Neuronal stem cell (in vitro differentiated cells): Measurements from ENCODE around the gene MAPKAPK5.

Source experiments
- DNase-seq: peaks from one replicate; pipeline ENCODE4 v3.0.0-alpha.2; 2013; ENCODE audit warnings: low spot score
- H2AFZ ChIP-seq: one replicate; pipeline ENCODE4 v1.6.1; 2013; ENCODE audit warnings: mild to moderate bottlenecking, low read length, inconsistent platforms
- H2AK5ac ChIP-seq: 2 replicates; pipeline ENCODE4 v1.6.1; 2013; ENCODE audit warnings: low read depth, mild to moderate bottlenecking, inconsistent platforms, low read length, moderate library complexity, mixed read lengths
- H2BK120ac ChIP-seq: 2 replicates; pipeline ENCODE4 v1.6.1; 2013; ENCODE audit warnings: low read depth, mild to moderate bottlenecking, inconsistent platforms, low read length, moderate library complexity, mixed read lengths
- H2BK12ac ChIP-seq: one replicate; pipeline ENCODE4 v1.6.1; 2013; ENCODE audit warnings: low read length, inconsistent platforms
- H2BK15ac ChIP-seq: 2 replicates; pipeline ENCODE4 v1.6.1; 2013; ENCODE audit warnings: mild to moderate bottlenecking, low read length, inconsistent platforms, mixed read lengths
- H2BK5ac ChIP-seq: one replicate; pipeline ENCODE4 v1.6.1; 2013; ENCODE audit warnings: inconsistent platforms, mild to moderate bottlenecking, low read length, moderate library complexity
- H3K14ac ChIP-seq: one replicate; pipeline ENCODE4 v1.6.1; 2013; ENCODE audit warnings: low read length, inconsistent platforms
- H3K18ac ChIP-seq: 2 replicates; pipeline ENCODE4 v1.6.1; 2013; ENCODE audit warnings: low read length, inconsistent platforms
- H3K23ac ChIP-seq: 2 replicates; pipeline ENCODE4 v1.6.1; 2013; ENCODE audit warnings: low read depth, mild to moderate bottlenecking, mixed read lengths, low read length, inconsistent platforms; ENCODE audit not compliant: poor library complexity
- H3K27ac ChIP-seq: replicated peaks from 3 replicates; pipeline ENCODE4 v1.5.1; 2013; ENCODE audit warnings: low read length, inconsistent platforms
- H3K27me3 ChIP-seq, 3 experiments: 2 replicates each; pipeline ENCODE4 v1.6.1; 2013; ENCODE audit warnings: low read length in 3 of 3, mild to moderate bottlenecking in 2 of 3, inconsistent platforms in 1 of 3, low read depth in 1 of 3, mixed read lengths in 1 of 3, moderate library complexity in 1 of 3; ENCODE audit not compliant: control insufficient read depth in 3 of 3, insufficient read depth in 3 of 3
- H3K36me3 ChIP-seq, 2 donors: replicated peaks in 1 of 2; 2 replicates each; pipeline ENCODE4 v1.6.1; 2013; ENCODE audit warnings: low read length in 2 of 2; ENCODE audit not compliant: control insufficient read depth in 2 of 2, insufficient read depth in 2 of 2
- H3K4ac ChIP-seq: 2 replicates; pipeline ENCODE4 v1.6.1; 2013; ENCODE audit warnings: inconsistent platforms, mild to moderate bottlenecking, low read length, moderate library complexity
- H3K4me1 ChIP-seq, 2 donors: 1 replicate in 1 of 2; 2 replicates in 1 of 2; pipeline ENCODE4 v1.6.1; 2013; ENCODE audit warnings: low read length in 2 of 2, low read depth in 1 of 2; ENCODE audit not compliant: control insufficient read depth in 2 of 2, insufficient read depth in 1 of 2
- H3K4me2 ChIP-seq: one replicate; pipeline ENCODE4 v1.6.1; 2013; ENCODE audit warnings: mild to moderate bottlenecking, low read length, inconsistent platforms; ENCODE audit not compliant: insufficient read depth, poor library complexity, severe bottlenecking
- H3K4me3 ChIP-seq, 2 donors: 2 replicates each; pipeline ENCODE4 v1.5.1; 2013; ENCODE audit warnings: low read length in 2 of 2, mild to moderate bottlenecking in 2 of 2, inconsistent platforms in 1 of 2, moderate library complexity in 1 of 2
- H3K79me1 ChIP-seq: one replicate; pipeline ENCODE4 v1.6.1; 2013; ENCODE audit warnings: low read depth, mild to moderate bottlenecking, inconsistent platforms, low read length, moderate library complexity
- H3K9ac ChIP-seq: one replicate; pipeline ENCODE4 v1.6.1; 2013; ENCODE audit warnings: mild to moderate bottlenecking, low read depth, low read length, inconsistent platforms; ENCODE audit not compliant: poor library complexity
- H3K9me3 ChIP-seq, 2 donors: replicated peaks in 1 of 2; 2 replicates each; pipeline versions ENCODE3 to v1.6.1; 2013; ENCODE audit warnings: low read length in 2 of 2, mild to moderate bottlenecking in 2 of 2, inconsistent platforms in 1 of 2, low read depth in 1 of 2, mixed read lengths in 1 of 2, moderate library complexity in 1 of 2; ENCODE audit not compliant: control insufficient read depth in 2 of 2, insufficient read depth in 1 of 2
- H4K8ac ChIP-seq: one replicate; pipeline ENCODE4 v1.6.1; 2013; ENCODE audit warnings: low read depth, mild to moderate bottlenecking, inconsistent platforms, low read length, moderate library complexity
- H4K91ac ChIP-seq: one replicate; pipeline ENCODE4 v1.6.1; 2013; ENCODE audit warnings: low read length, low read depth, mild to moderate bottlenecking, inconsistent platforms; ENCODE audit not compliant: poor library complexity
- WGBS, 2 donors: extraction: QIAGEN DNeasy Blood & Tissue Kit; methylation state at CpG; one replicate each; pipeline ENCODE4 v1.1.7; 2013; ENCODE audit warnings: missing lambda C conversion rate in 2 of 2, mixed read lengths in 1 of 2; ENCODE audit not compliant: insufficient read length in 2 of 2, insufficient replicate concordance in 1 of 2; ENCODE audit errors: extremely low coverage in 2 of 2; 5-methylcytosine and 5-hydroxymethylcytosine counted together

MAPKAPK5 gene

DNA sequence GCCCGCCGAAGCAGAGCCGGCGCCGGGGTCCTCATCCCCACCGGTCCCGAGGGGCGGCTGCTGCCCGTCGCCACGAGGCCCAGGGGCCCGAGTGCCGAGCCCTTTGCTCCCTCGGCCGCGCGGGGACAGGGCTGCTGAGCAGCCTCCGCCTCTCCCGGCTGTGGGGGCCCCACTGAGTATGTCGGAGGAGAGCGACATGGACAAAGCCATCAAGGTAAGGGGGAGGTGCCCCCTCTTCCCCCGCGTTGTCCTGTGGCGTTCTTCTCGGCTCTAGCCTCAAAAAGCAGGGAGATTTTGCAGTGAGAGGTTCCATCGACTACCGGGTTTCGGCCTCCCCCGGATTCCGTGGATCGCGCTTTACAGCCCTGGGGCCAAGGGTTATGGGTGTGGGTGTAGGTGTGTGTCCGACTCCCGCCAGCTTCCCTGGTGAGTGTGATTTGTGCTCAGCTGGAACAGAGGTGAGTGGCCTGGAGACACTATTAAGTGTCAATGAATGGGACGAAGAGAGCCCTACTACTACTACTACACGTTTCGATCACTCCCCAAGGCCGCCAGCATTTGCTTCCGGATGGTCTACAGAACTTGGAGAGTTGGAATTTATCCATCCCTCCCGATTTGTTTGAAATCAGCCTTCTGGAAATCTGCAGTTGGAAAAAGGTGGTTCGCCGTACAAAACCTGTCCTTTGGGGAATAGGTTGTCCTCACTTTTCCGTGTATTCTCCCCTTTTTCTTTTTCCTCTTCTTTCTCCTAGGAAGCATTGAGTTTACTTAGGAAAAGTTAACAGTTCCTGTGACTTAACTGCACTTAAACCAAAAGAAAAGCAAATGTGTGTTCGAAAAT is 748 bp downstream of the MAPKAPK5 start:
- peaks cover 4 to 7% of the 10 kb centered on the region in 2 donors for H3K4me1 ChIP-seq
- H2BK15ac ChIP-seq, result no peak overlapping the region
- H2BK120ac ChIP-seq, result peak overlapping the region; percentile 47
- H3K4me3 ChIP-seq, result peak overlapping the region; percentile 63 to 93
- H3K9ac ChIP-seq, result peak overlapping the region; percentile 99
- peak overlapping the region; percentile 95 for H2BK5ac ChIP-seq
- H3K4ac ChIP-seq, result peak overlapping the region; percentile 84
- H3K9me3 ChIP-seq, result peaks cover 1 to 3% of the 10 kb centered on the region in 2 donors
- peaks cover 19% of the 10 kb centered on the region for H3K79me1 ChIP-seq
- DNase-seq, result no peak
- no peak overlapping the region for H3K27ac ChIP-seq
- peak overlapping the region; percentile 89 for H3K23ac ChIP-seq
- peak overlapping the region; percentile 92 for H4K91ac ChIP-seq
- H3K27me3 ChIP-seq, result no peaks in the 10 kb centered on the region
- H4K8ac ChIP-seq, result peak overlapping the region; percentile 65
- H2AFZ ChIP-seq, result peak overlapping the region; percentile 97
- peak overlapping the region; percentile 75 for H2AK5ac ChIP-seq
- peaks cover 10 to 51% of the 10 kb centered on the region in 2 donors for H3K36me3 ChIP-seq
- H3K4me2 ChIP-seq, result peak overlapping the region; percentile 97
- no peak overlapping the region for H2BK12ac ChIP-seq
- no CpG with 5 or more reads among the region's 44 CpGs for WGBS, 2 donors
- peak overlapping the region; percentile 38 for H3K14ac ChIP-seq
- peak overlapping the region; percentile 100 for H3K18ac ChIP-seq

- Histone ChIP-seq H3K79me1 (peaks cover 16% of the 10 kb centered on the region), H3K4me3 (no peak overlapping the region), H3K27ac (no peak overlapping the region), H2BK120ac (no peak overlapping the region), H2BK5ac (no peak overlapping the region), H2AK5ac (no peak overlapping the region), H3K9ac (no peak overlapping the region), H3K9me3 (peaks cover 0 to 16% of the 10 kb centered on the region in 2 donors), H4K91ac (no peak overlapping the region), H4K8ac (no peak overlapping the region), H3K18ac (no peak overlapping the region), H3K4me1 (peaks cover 3 to 7% of the 10 kb centered on the region in 2 donors), H3K14ac (no peak overlapping the region), H2AFZ (no peak overlapping the region), H3K36me3 (peaks cover 6 to 63% of the 10 kb centered on the region in 2 donors), H3K23ac (no peak overlapping the region), H3K27me3 (no peaks in the 10 kb centered on the region), H3K4ac (no peak overlapping the region), H3K4me2 (no peak overlapping the region), H2BK12ac (no peak overlapping the region), H2BK15ac (no peak overlapping the region)
- no CpG with 5 or more reads among the region's 2 CpGs for WGBS, 2 donors
- DNase-seq, result no peak
Observed at GRCh38 chr12:111846016-111846415, 4.0 kb downstream of the MAPKAPK5 start.

DNA sequence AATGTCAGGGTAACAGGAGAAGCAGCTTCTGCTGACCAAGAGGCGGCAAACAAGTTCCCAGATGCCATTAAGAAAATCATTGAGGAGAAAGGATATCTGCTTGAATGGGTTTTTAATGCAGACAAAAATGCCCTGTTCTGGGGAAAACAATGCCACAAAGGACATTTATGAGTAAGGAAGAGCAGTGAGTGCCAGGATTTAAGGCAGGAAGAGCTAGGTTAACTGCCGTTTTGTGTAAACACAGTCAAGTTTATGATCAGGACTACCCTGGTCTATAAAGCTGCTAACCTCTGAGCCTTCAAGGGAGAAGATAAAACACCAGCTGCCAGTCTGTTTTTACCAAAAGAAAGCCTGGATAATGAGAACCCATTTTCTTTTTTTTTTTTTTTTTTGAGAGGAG is 8.5 kb downstream of the MAPKAPK5 start:
- Histone ChIP-seq H3K36me3 (peaks cover 8 to 72% of the 10 kb centered on the region in 2 donors), H3K79me1 (peaks cover 11% of the 10 kb centered on the region), H2BK120ac (no peak overlapping the region), H2AFZ (no peak overlapping the region), H2BK12ac (no peak overlapping the region), H3K9ac (no peak overlapping the region), H4K91ac (no peak overlapping the region), H3K18ac (no peak overlapping the region), H3K27ac (no peak overlapping the region), H3K9me3 (peaks cover 0 to 16% of the 10 kb centered on the region in 2 donors), H3K4me3 (no peak overlapping the region), H3K27me3 (no peaks in the 10 kb centered on the region), H2AK5ac (no peak overlapping the region), H3K14ac (no peak overlapping the region), H3K23ac (no peak overlapping the region), H4K8ac (no peak overlapping the region), H2BK15ac (no peak overlapping the region), H3K4me2 (no peak overlapping the region), H2BK5ac (no peak overlapping the region), H3K4me1 (no peaks in the 10 kb centered on the region), H3K4ac (no peak overlapping the region)
- no peak for DNase-seq
- no CpG with 5 or more reads among the region's 2 CpGs for WGBS, 2 donors

- no peak for DNase-seq
- no CpG with 5 or more reads among the region's 2 CpGs for WGBS, 2 donors
- peaks cover 1 to 16% of the 10 kb centered on the region in 2 donors for H3K9me3 ChIP-seq
- no peak overlapping the region for H3K23ac ChIP-seq
- H3K4me1 ChIP-seq, result no peaks in the 10 kb centered on the region
- H3K27ac ChIP-seq, result no peak overlapping the region
- H3K18ac ChIP-seq, result no peak overlapping the region
- no peak overlapping the region for H3K4me3 ChIP-seq
- peaks cover 8% of the 10 kb centered on the region for H3K79me1 ChIP-seq
- no peak overlapping the region for H2BK12ac ChIP-seq
- no peak overlapping the region for H2BK5ac ChIP-seq
- H2AFZ ChIP-seq, result no peak overlapping the region
- H3K9ac ChIP-seq, result no peak overlapping the region
- H2BK15ac ChIP-seq, result no peak overlapping the region
- H4K8ac ChIP-seq, result no peak overlapping the region
- H3K4me2 ChIP-seq, result no peak overlapping the region
- H4K91ac ChIP-seq, result no peak overlapping the region
- H3K36me3 ChIP-seq, result peaks cover 4 to 37% of the 10 kb centered on the region in 2 donors
- no peak overlapping the region for H3K14ac ChIP-seq
- H3K27me3 ChIP-seq, result no peaks in the 10 kb centered on the region
- no peak overlapping the region for H2BK120ac ChIP-seq
- no peak overlapping the region for H3K4ac ChIP-seq
- H2AK5ac ChIP-seq, result no peak overlapping the region
Observed at GRCh38 chr12:111858186-111858585, 16.2 kb downstream of the MAPKAPK5 start.
